HepG2 (cell line): ENCODE measurements around the gene ZNF99. TPM values are rescaled to one million over a fixed set of nuclear protein-coding genes. Genes with fewer than 3 reads are reported as not detected.
"Not testable (repeated sequence)": the region's sequence is repeated elsewhere in the genome, so short reads cannot be mapped to it uniquely, and the experiment has no call there.

Source experiments
- ATAC-seq: fragments of 200-7000 bp; cut with Tn5 transposase; 3 replicates; pipeline ENCODE4 v1.9.1; 2020; ENCODE audit warnings: mild to moderate bottlenecking, moderate library complexity
- BruUV-seq: library from RNA; stranded (reverse); fragments of 400-500 nt; replicated peaks from 2 replicates; lab custom pipeline; 2021; lab: Mats Ljungman, UMichigan
- CTCF ChIA-PET: fragments of 300-600 bp; formaldehyde crosslinking; extraction: SDS; loops from one replicate; lab custom pipeline; 2021; ENCODE audit warnings: low total read pairs, inconsistent platforms, low intra/inter-chr PET ratio; lab: Yijun Ruan, JAX
- POLR2A ChIA-PET: fragments of 350-600 bp; sonication (Branson Sonifier 250); formaldehyde crosslinking; loops from one replicate; lab custom pipeline; 2020; ENCODE audit warnings: antibody characterized with exemption, inconsistent platforms; lab: Yijun Ruan, JAX
- DNase-seq: peaks from one replicate; pipeline ENCODE4 v3.0.0-alpha.2; 2015; ENCODE audit warnings: low spot score
- FAIRE-seq: peaks from 3 replicates; lab custom pipeline; 2011; peaks lifted over from hg19 to GRCh38; lab: Jason Lieb, UNC
- H2AFZ ChIP-seq: one replicate; pipeline ENCODE4 v1.6.1; 2011; ENCODE audit warnings: low read length, inconsistent platforms
- H3K27ac ChIP-seq: fragments of 300-600 bp; 3 replicates; pipeline ENCODE4 v1.8.0; 2011; ENCODE audit warnings: mixed run types, mild to moderate bottlenecking, mixed read lengths, low read length, inconsistent platforms; ENCODE audit not compliant: insufficient read depth; ENCODE audit errors: extremely low read length
- H3K27me3 ChIP-seq, 2 experiments: fragments of 200-600 bp in 1 of 2; 2 replicates in 1 of 2; 3 replicates in 1 of 2; pipeline versions ENCODE4 v1.6.0 to v1.8.0; 2011; ENCODE audit warnings: low read length in 2 of 2, mild to moderate bottlenecking in 2 of 2, moderate library complexity in 2 of 2, inconsistent platforms in 1 of 2; ENCODE audit not compliant: insufficient read depth in 2 of 2, control insufficient read depth in 1 of 2
- H3K36me3 ChIP-seq, 2 experiments: fragments of 200-600 bp in 1 of 2; replicated peaks in 1 of 2; 2 replicates in 1 of 2; 3 replicates in 1 of 2; pipeline versions ENCODE4 v1.5.1 to v1.8.0; 2011; ENCODE audit warnings: low read length in 2 of 2, inconsistent platforms in 1 of 2; ENCODE audit not compliant: insufficient read depth in 2 of 2, control insufficient read depth in 1 of 2
- H3K4me1 ChIP-seq: 2 replicates; pipeline ENCODE4 v1.5.1; 2012; ENCODE audit warnings: low read length, inconsistent platforms; ENCODE audit not compliant: insufficient read depth
- H3K4me2 ChIP-seq: 2 replicates; pipeline ENCODE4 v1.6.0; 2011; ENCODE audit warnings: low read depth, low read length, inconsistent platforms
- H3K4me3 ChIP-seq, 3 experiments: fragments of 200-600 bp in 1 of 3; sonication (generic), shearing (Covaris generic) in 1 of 3; replicated peaks in 1 of 3; 2 replicates each; pipeline ENCODE4 v1.5.1; 2011 to 2016; ENCODE audit warnings: low read length in 3 of 3, inconsistent platforms in 2 of 3, low read depth in 2 of 3, mild to moderate bottlenecking in 2 of 3, control low read depth in 1 of 3, mixed read lengths in 1 of 3; ENCODE audit not compliant: insufficient read depth in 1 of 3
- H3K79me2 ChIP-seq: one replicate; pipeline ENCODE4 v1.6.1; 2011; ENCODE audit warnings: low read length, inconsistent platforms; ENCODE audit not compliant: insufficient read depth
- H3K9ac ChIP-seq: 2 replicates; pipeline ENCODE4 v1.6.0; 2011; ENCODE audit warnings: mild to moderate bottlenecking, low read depth, low read length, inconsistent platforms; ENCODE audit not compliant: insufficient read depth
- H3K9me3 ChIP-seq: 2 replicates; pipeline ENCODE4 v1.5.1; 2012; ENCODE audit warnings: mild to moderate bottlenecking, low read length
- H4K20me1 ChIP-seq: 2 replicates; pipeline ENCODE4 v1.6.0; 2011; ENCODE audit warnings: inconsistent platforms, mild to moderate bottlenecking, low read length, moderate library complexity; ENCODE audit not compliant: insufficient read depth
- ARNT2 ChIP-seq: sonication (generic); formaldehyde crosslinking; IDR thresholded peaks from 2 replicates; pipeline ENCODE4 v1.8.0; 2022; ENCODE audit warnings: mild to moderate bottlenecking, low read depth, missing genetic modification reagents, moderate library complexity
- ZBTB7A ChIP-seq: sonication (generic); formaldehyde crosslinking; IDR thresholded peaks from 2 replicates; pipeline ENCODE4 v1.8.0; 2022; ENCODE audit warnings: mild to moderate bottlenecking, missing genetic modification reagents
- WGBS: methylation state at CpG from one replicate; pipeline ENCODE4 v1.1.6; 2017; ENCODE audit warnings: low lambda C conversion rate; 5-methylcytosine and 5-hydroxymethylcytosine counted together
- in situ Hi-C: cut with HindIII; loops from 2 replicates; pipeline ENCODE4 v1.10.0; 2017; ENCODE audit warnings: low pct_unique_long_range_greater_than_20kb; ENCODE audit not compliant: extremely low pct_ligation_motif_present
- intact Hi-C: fragments of 100-400 bp; cut with micrococcal nuclease; formaldehyde crosslinking; loops from one replicate; pipeline ENCODE4 v1.10.0; 2022; ENCODE audit not compliant: unreplicated experiment
- polyA plus RNA-seq, 8 experiments: library from polyadenylated mRNA; depleted of rRNA in 3 of 8; stranded (reverse) in 7 of 8; unstranded in 1 of 8; fragments of >200 nt; fragmentation: Illumina TruSeq in 4 of 8; extraction: Trizol in 4 of 8; gene quantifications; 2 replicates each; pipeline versions ENCODE4 v1.2.1 to v1.2.3, GENCODE V29; 2011 to 2016; ENCODE audit warnings: low read depth in 4 of 8, missing spikeins in 1 of 8, mixed read lengths in 1 of 8; ENCODE audit not compliant: insufficient read depth in 1 of 8
- total RNA-seq, 5 experiments: library from RNA; depleted of rRNA; stranded (reverse); fragments of >200 nt; fragmentation: Illumina TruSeq; extraction: Trizol; gene quantifications; 2 replicates each; pipeline ENCODE4 v1.2.3, GENCODE V29; 2016; ENCODE audit warnings: low read depth in 1 of 5
- TF ChIP-seq, protein P1 (sequence below): sonication (generic); formaldehyde crosslinking; IDR thresholded peaks from 2 replicates; pipeline ENCODE4 v1.9.0; 2021; ENCODE audit warnings: missing genetic modification reagents, mild to moderate bottlenecking, borderline replicate concordance

The ZNF99 gene
- total and polyA plus RNA-seq, 2 of the 13 experiments (the other 11 are each of a cell fraction or from before 2014, with no cell fraction given), result not detected

DNA sequence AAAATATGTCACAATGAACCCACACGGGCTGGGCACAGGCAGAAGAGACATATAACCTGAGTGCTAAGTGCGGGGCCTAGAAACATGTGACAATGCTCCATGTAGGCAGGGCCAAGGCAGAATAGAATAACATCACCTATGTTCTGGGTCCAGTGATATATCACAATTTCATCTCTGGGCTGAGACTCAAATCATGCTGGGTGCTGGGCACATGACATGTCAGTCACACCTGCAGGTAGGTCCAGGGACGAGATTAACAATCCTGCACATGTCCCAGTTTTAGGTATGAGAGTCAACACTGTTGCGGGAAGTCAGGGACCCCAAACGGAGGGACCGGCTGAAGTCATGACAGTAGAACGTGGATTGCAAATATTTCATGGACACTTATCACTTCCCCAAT lies 50.3 kb downstream of the ZNF99 start (continued):
- TF ChIP-seq, protein P1, sequence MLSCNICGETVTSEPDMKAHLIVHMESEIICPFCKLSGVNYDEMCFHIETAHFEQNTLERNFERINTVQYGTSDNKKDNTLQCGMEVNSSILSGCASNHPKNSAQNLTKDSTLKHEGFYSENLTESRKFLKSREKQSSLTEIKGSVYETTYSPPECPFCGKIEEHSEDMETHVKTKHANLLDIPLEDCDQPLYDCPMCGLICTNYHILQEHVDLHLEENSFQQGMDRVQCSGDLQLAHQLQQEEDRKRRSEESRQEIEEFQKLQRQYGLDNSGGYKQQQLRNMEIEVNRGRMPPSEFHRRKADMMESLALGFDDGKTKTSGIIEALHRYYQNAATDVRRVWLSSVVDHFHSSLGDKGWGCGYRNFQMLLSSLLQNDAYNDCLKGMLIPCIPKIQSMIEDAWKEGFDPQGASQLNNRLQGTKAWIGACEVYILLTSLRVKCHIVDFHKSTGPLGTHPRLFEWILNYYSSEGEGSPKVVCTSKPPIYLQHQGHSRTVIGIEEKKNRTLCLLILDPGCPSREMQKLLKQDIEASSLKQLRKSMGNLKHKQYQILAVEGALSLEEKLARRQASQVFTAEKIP (CRISPR knock-in tag), result no peak
- TF ChIP-seq ZBTB7A (no peak), ARNT2 (CRISPR knock-in tag) (no peak)

DNA sequence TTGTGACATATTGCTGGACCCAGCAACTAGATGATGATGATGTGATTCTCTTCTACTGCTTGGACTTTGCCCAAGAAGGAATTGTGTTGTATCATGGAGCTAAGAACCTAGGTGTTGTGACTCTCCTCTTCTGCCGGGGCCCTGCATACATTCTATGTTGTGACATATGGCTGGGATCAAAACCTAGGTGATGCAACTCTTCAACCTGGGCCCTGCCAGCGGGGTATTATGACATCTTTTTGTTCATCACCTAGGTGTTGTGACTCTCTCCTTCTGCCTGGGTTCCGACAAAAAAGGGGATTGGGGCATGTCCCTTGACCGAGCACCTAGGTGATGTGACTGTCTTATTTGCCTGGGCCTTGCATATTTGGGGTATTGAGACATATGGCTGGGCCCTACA lies 55.7 kb downstream of the ZNF99 start:
- FAIRE-seq, result not testable (repeated sequence)

DNA sequence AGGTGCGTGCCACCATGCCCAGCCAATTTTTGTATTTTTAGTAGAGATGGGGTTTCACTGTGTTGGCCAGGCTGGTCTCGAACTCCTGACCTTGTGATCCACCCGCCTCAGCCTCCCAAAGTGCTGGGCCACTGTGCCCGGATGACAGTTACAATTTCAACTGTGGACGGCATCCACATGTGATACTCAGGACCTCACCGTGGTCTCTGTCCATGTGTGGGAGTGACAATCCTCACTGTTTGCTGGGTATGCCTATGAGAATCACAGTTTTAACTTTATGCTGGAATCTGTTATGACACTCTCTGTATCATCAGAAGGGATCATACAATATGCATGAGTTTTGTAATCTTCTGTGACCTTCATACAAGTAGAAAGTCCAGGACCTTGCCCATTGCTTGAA lies 62.4 kb downstream of the ZNF99 start:
- intact Hi-C loops, in situ Hi-C loops, H3K4me3 ChIP-seq, H3K4me1 ChIP-seq, H3K27ac ChIP-seq, H4K20me1 ChIP-seq, FAIRE-seq, DNase-seq, BruUV-seq, POLR2A ChIA-PET, ATAC-seq, H3K36me3 ChIP-seq, H2AFZ ChIP-seq, H3K4me2 ChIP-seq, H3K27me3 ChIP-seq, H3K9ac ChIP-seq, CTCF ChIA-PET, H3K79me2 ChIP-seq: not testable (repeated sequence)
- H3K9me3 ChIP-seq, result peaks cover 96% of the 10 kb centered on the region
- 2% methylated on average over 6 of the region's 6 CpGs for WGBS

More for the DNA sequence above, 55.7 kb downstream of the ZNF99 start:
- H2AFZ ChIP-seq, CTCF ChIA-PET, H3K4me3 ChIP-seq, intact Hi-C loops, H3K9ac ChIP-seq, H3K4me1 ChIP-seq, H3K4me2 ChIP-seq, DNase-seq, BruUV-seq, H4K20me1 ChIP-seq, POLR2A ChIA-PET, H3K79me2 ChIP-seq, H3K27me3 ChIP-seq, H3K27ac ChIP-seq, H3K36me3 ChIP-seq, ATAC-seq, in situ Hi-C loops: not testable (repeated sequence)
- WGBS, result 0% methylated on average over 2 of the region's 4 CpGs
- H3K9me3 ChIP-seq, result peaks cover 97% of the 10 kb centered on the region
